H9 (cell line): ENCODE measurements around the gene CDH20. TPM values are rescaled to one million over a fixed set of nuclear protein-coding genes. Genes with fewer than 3 reads are reported as not detected.

Source experiments
- DNase-seq: peaks from one replicate; pipeline ENCODE4 v3.0.0-alpha.2; 2017
- H2AFZ ChIP-seq: one replicate; pipeline ENCODE4 v1.6.1; 2013; ENCODE audit warnings: mild to moderate bottlenecking, low read length, control low read depth, moderate library complexity
- H2AK5ac ChIP-seq: 2 replicates; pipeline ENCODE4 v1.6.1; 2013; ENCODE audit warnings: low read length, control low read depth, mixed read lengths; ENCODE audit not compliant: insufficient read length
- H2BK120ac ChIP-seq: one replicate; pipeline ENCODE4 v1.6.1; 2013; ENCODE audit warnings: low read depth, mild to moderate bottlenecking, low read length, control low read depth, inconsistent platforms; ENCODE audit not compliant: poor library complexity, severe bottlenecking
- H2BK12ac ChIP-seq: 2 replicates; pipeline ENCODE4 v1.6.1; 2013; ENCODE audit warnings: low read length, control low read depth, mixed read lengths, low read depth; ENCODE audit not compliant: insufficient read length
- H2BK15ac ChIP-seq: 2 replicates; pipeline ENCODE4 v1.6.1; 2013; ENCODE audit warnings: low read depth, low read length, control low read depth
- H2BK20ac ChIP-seq: one replicate; pipeline ENCODE4 v1.6.1; 2013; ENCODE audit warnings: low read depth, mild to moderate bottlenecking, low read length, control low read depth, inconsistent platforms; ENCODE audit not compliant: poor library complexity, severe bottlenecking
- H2BK5ac ChIP-seq: 2 replicates; pipeline ENCODE4 v1.6.1; 2013; ENCODE audit warnings: low read length, control low read depth, mixed read lengths; ENCODE audit not compliant: insufficient read length
- H3K14ac ChIP-seq: 2 replicates; pipeline ENCODE4 v1.6.1; 2013; ENCODE audit warnings: low read length, control low read depth; ENCODE audit not compliant: insufficient read depth
- H3K18ac ChIP-seq: 2 replicates; pipeline ENCODE4 v1.6.1; 2013; ENCODE audit warnings: low read depth, mild to moderate bottlenecking, mixed read lengths, low read length, control low read depth; ENCODE audit not compliant: insufficient read length
- H3K23ac ChIP-seq: 2 replicates; pipeline ENCODE4 v1.6.1; 2013; ENCODE audit warnings: low read length, control low read depth, mixed read lengths, low read depth; ENCODE audit not compliant: insufficient read length
- H3K23me2 ChIP-seq: 2 replicates; pipeline ENCODE4 v1.6.1; 2013; ENCODE audit warnings: low read depth, mild to moderate bottlenecking, mixed read lengths, low read length, control low read depth; ENCODE audit not compliant: insufficient read length, poor library complexity, severe bottlenecking
- H3K27ac ChIP-seq: 2 replicates; pipeline ENCODE4 v1.5.1; 2013; ENCODE audit warnings: low read length, control low read depth, mixed read lengths, low read depth; ENCODE audit not compliant: insufficient read length
- H3K27me3 ChIP-seq: 2 replicates; pipeline ENCODE4 v1.6.1; 2013; ENCODE audit warnings: low read length, control low read depth, inconsistent platforms; ENCODE audit not compliant: insufficient read depth
- H3K4ac ChIP-seq: 2 replicates; pipeline ENCODE4 v1.6.1; 2013; ENCODE audit warnings: low read depth, mild to moderate bottlenecking, control low read depth, inconsistent platforms, low read length, moderate library complexity
- H3K4me1 ChIP-seq: 2 replicates; pipeline ENCODE4 v1.6.1; 2013; ENCODE audit warnings: low read length, control low read depth, inconsistent platforms; ENCODE audit not compliant: insufficient read depth
- H3K4me2 ChIP-seq: 2 replicates; pipeline ENCODE4 v1.6.1; 2013; ENCODE audit warnings: low read length, control low read depth, mixed read lengths; ENCODE audit not compliant: insufficient read length, insufficient read depth
- H3K56ac ChIP-seq: 2 replicates; pipeline ENCODE4 v1.6.1; 2013; ENCODE audit warnings: low read depth, mild to moderate bottlenecking, mixed read lengths, low read length, control low read depth; ENCODE audit not compliant: insufficient read length
- H3K79me1 ChIP-seq: 2 replicates; pipeline ENCODE4 v1.6.1; 2013; ENCODE audit warnings: low read depth, mild to moderate bottlenecking, moderate library complexity, low read length, control low read depth, inconsistent platforms; ENCODE audit not compliant: insufficient read depth, poor library complexity, severe bottlenecking
- H3K79me2 ChIP-seq: 2 replicates; pipeline ENCODE4 v1.6.1; 2013; ENCODE audit warnings: low read length, control low read depth, inconsistent platforms; ENCODE audit not compliant: insufficient read depth
- H3K9ac ChIP-seq: 2 replicates; pipeline ENCODE4 v1.6.1; 2013; ENCODE audit warnings: low read length, control low read depth, mixed read lengths; ENCODE audit not compliant: insufficient read length; ENCODE audit errors: extremely low read depth
- H3K9me3 ChIP-seq: one replicate; pipeline ENCODE4 v1.6.1; 2013; ENCODE audit warnings: low read depth, low read length, inconsistent platforms; ENCODE audit not compliant: control insufficient read depth
- H3T11ph ChIP-seq: one replicate; pipeline ENCODE4 v1.6.1; 2013; ENCODE audit warnings: mild to moderate bottlenecking, low read length, control low read depth, inconsistent platforms
- H4K20me1 ChIP-seq: one replicate; pipeline ENCODE4 v1.6.1; 2013; ENCODE audit not compliant: control insufficient read depth, insufficient read length, insufficient read depth
- H4K5ac ChIP-seq: 2 replicates; pipeline ENCODE4 v1.6.1; 2013; ENCODE audit warnings: low read depth, mild to moderate bottlenecking, mixed read lengths, low read length, control low read depth; ENCODE audit not compliant: insufficient read length
- H4K8ac ChIP-seq: replicated peaks from 2 replicates; pipeline ENCODE4 v1.6.1; 2013; ENCODE audit warnings: low read length, control low read depth, mixed read lengths, low read depth; ENCODE audit not compliant: insufficient read length
- H4K91ac ChIP-seq: 2 replicates; pipeline ENCODE4 v1.6.1; 2013; ENCODE audit warnings: low read depth, mild to moderate bottlenecking, moderate library complexity, mixed read lengths, low read length, control low read depth; ENCODE audit not compliant: insufficient read length
- H3K27ac Mint-ChIP-seq, 3 experiments: 2 replicates in 2 of 3; 3 replicates in 1 of 3; pipeline ENCODE4 v1.8.0; 2020 to 2021; ENCODE audit warnings: mixed read lengths in 3 of 3, mild to moderate bottlenecking in 1 of 3, moderate library complexity in 1 of 3
- H3K27me3 Mint-ChIP-seq: 2 replicates; pipeline ENCODE4 v1.8.0; 2021; ENCODE audit warnings: low read depth, mild to moderate bottlenecking, moderate library complexity, mixed read lengths
- H3K36me3 Mint-ChIP-seq, 3 experiments: 2 replicates in 2 of 3; 3 replicates in 1 of 3; pipeline ENCODE4 v1.8.0; 2020 to 2021; ENCODE audit warnings: low read depth in 3 of 3, mixed read lengths in 3 of 3; ENCODE audit not compliant: insufficient read depth in 1 of 3
- H3K4me1 Mint-ChIP-seq, 2 experiments: 2 replicates each; pipeline ENCODE4 v1.8.0; 2020; ENCODE audit warnings: mixed read lengths in 2 of 2
- H3K4me3 Mint-ChIP-seq, 2 experiments: 2 replicates in 1 of 2; 3 replicates in 1 of 2; pipeline ENCODE4 v1.8.0; 2020 to 2021; ENCODE audit warnings: mild to moderate bottlenecking in 2 of 2, mixed read lengths in 2 of 2, moderate library complexity in 1 of 2
- H3K9me3 Mint-ChIP-seq, 2 experiments: 2 replicates in 1 of 2; 3 replicates in 1 of 2; pipeline ENCODE4 v1.8.0; 2020; ENCODE audit warnings: mild to moderate bottlenecking in 2 of 2, mixed read lengths in 2 of 2, moderate library complexity in 1 of 2
- CTCF ChIP-seq: fragments of 200-600 bp; sonication (generic); conservative IDR thresholded peaks from 3 replicates; pipeline ENCODE4 v1.8.0; 2021; ENCODE audit warnings: antibody characterized with exemption, mild to moderate bottlenecking
- WGBS: extraction: QIAGEN DNeasy Blood & Tissue Kit; methylation state at CpG from one replicate; pipeline ENCODE4 v1.1.7; 2013; ENCODE audit warnings: missing lambda C conversion rate, low lambda C conversion rate, mixed read lengths; ENCODE audit not compliant: insufficient read length; ENCODE audit errors: extremely low coverage; 5-methylcytosine and 5-hydroxymethylcytosine counted together
- total RNA-seq: library from RNA; stranded (reverse); gene quantifications from 2 replicates; pipeline ENCODE4 v1.2.1, GENCODE V29; 2021

CDH20 gene
- total RNA-seq, 1 experiment from 2014 or later = not detected

DNA sequence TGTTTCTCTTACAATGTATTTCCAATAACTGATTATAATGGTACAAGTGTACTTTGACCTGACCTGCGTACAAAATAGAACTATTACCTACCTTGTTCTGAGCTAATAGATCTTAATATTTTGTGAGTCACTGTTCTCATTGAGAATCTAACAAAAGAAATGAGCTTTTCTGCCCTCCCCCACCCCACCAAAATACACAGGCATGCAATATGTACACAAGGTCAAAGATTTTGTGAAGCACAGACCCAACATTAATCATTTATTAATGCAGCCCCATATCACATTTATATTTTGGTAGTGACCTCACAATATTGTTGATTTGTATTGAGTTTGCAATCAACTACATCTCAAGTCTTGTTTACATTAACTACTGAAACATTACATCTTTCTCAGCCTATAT is 86.5 kb downstream of the CDH20 start:
- no peaks in the 10 kb centered on the region for H3K23me2 ChIP-seq
- H2BK15ac ChIP-seq = no peak overlapping the region
- Mint-ChIP-seq H3K27me3 (no peaks in the 10 kb centered on the region), H3K9me3 (no peaks in the 10 kb centered on the region), H3K4me1 (no peaks in the 10 kb centered on the region), H3K36me3 (no peaks in the 10 kb centered on the region), H3K4me3 (no peak overlapping the region), H3K27ac (no peak overlapping the region)
- no peak overlapping the region for H3K14ac ChIP-seq
- no peak overlapping the region for H2BK20ac ChIP-seq
- H4K20me1 ChIP-seq = no peaks in the 10 kb centered on the region
- H3K4me2 ChIP-seq = no peak overlapping the region
- no peaks in the 10 kb centered on the region for H3K79me1 ChIP-seq
- no peak overlapping the region for H2BK5ac ChIP-seq
- no peak overlapping the region for H3K18ac ChIP-seq
- no peak overlapping the region for H2AK5ac ChIP-seq
- no peak overlapping the region for H3K27ac ChIP-seq
- WGBS = no CpG with 5 or more reads among the region's 1 CpG
- H4K8ac ChIP-seq = no peak overlapping the region
- H3K4me1 ChIP-seq = no peaks in the 10 kb centered on the region
- H3K23ac ChIP-seq = no peak overlapping the region
- H3K79me2 ChIP-seq = no peaks in the 10 kb centered on the region
- H4K91ac ChIP-seq = no peak overlapping the region
- H3K4ac ChIP-seq = no peak overlapping the region
- no peak overlapping the region for H2BK12ac ChIP-seq
- no peaks in the 10 kb centered on the region for H3K9me3 ChIP-seq
- no peak overlapping the region for H2AFZ ChIP-seq
- DNase-seq = no peak
- H2BK120ac ChIP-seq = no peak overlapping the region
- H4K5ac ChIP-seq = no peak overlapping the region
- no peaks in the 10 kb centered on the region for H3K27me3 ChIP-seq
- H3K56ac ChIP-seq = no peak overlapping the region
- H3T11ph ChIP-seq = no peak overlapping the region
- TF ChIP-seq CTCF = no peak
- H3K9ac ChIP-seq = no peak overlapping the region
